HepG2 (cell line): Measurements from ENCODE around the gene LMNA. TPM values are rescaled to one million over a fixed set of nuclear protein-coding genes. Genes with fewer than 3 reads are reported as not detected.

Experiments
- ATF6 ChIP-seq: sonication (generic); formaldehyde crosslinking; conservative IDR thresholded peaks from 2 replicates; pipeline ENCODE4 v1.4.0; 2020; ENCODE audit warnings: missing genetic modification reagents
- CBX2 ChIP-seq, 2 experiments: fragments of 200-600 bp in 1 of 2; sonication (generic); formaldehyde crosslinking in 1 of 2; IDR thresholded peaks; 2 replicates each; pipeline versions ENCODE4 v1.7.0 to v1.8.1; 2018 to 2022; ENCODE audit warnings: low read depth in 2 of 2, low read length in 1 of 2, mild to moderate bottlenecking in 1 of 2, missing genetic modification reagents in 1 of 2
- CTCF ChIP-seq: sonication (generic); formaldehyde crosslinking; IDR thresholded peaks from 2 replicates; pipeline ENCODE4 v1.5.0; 2020; ENCODE audit warnings: mild to moderate bottlenecking, missing genetic modification reagents, moderate library complexity
- DPF2 ChIP-seq: sonication (generic); formaldehyde crosslinking; IDR thresholded peaks from 2 replicates; pipeline ENCODE4 v1.4.0; 2020; ENCODE audit warnings: mild to moderate bottlenecking, low read depth, missing genetic modification reagents, borderline replicate concordance
- FOXM1 ChIP-seq: sonication (generic); formaldehyde crosslinking; IDR thresholded peaks from 2 replicates; pipeline ENCODE4 v1.5.0; 2020; ENCODE audit warnings: missing genetic modification reagents
- JDP2 ChIP-seq: sonication (generic); formaldehyde crosslinking; IDR thresholded peaks from 2 replicates; pipeline ENCODE4 v1.8.1; 2022; ENCODE audit warnings: missing genetic modification reagents, borderline replicate concordance
- MED8 ChIP-seq: sonication (generic); formaldehyde crosslinking; IDR thresholded peaks from 2 replicates; pipeline ENCODE4 v1.8.1; 2023; ENCODE audit warnings: mild to moderate bottlenecking, missing genetic modification reagents; ENCODE audit not compliant: insufficient replicate concordance
- NFATC3 ChIP-seq: sonication (generic); formaldehyde crosslinking; IDR thresholded peaks from 2 replicates; pipeline ENCODE4 v1.5.1; 2020; ENCODE audit warnings: mild to moderate bottlenecking, missing genetic modification reagents
- NR2F6 ChIP-seq, 2 experiments: IDR thresholded peaks; 2 replicates each; pipeline ENCODE4 v1.6.1; 2016; ENCODE audit warnings: antibody characterized with exemption in 1 of 2, mild to moderate bottlenecking in 1 of 2
- RFX5 ChIP-seq: IDR thresholded peaks from 2 replicates; pipeline ENCODE4 v1.6.1; 2011; ENCODE audit warnings: low read depth, low read length, improper control_type of control experiment
- SAFB2 ChIP-seq: sonication (generic); formaldehyde crosslinking; IDR thresholded peaks from 2 replicates; pipeline ENCODE4 v1.5.1; 2020; ENCODE audit warnings: missing genetic modification reagents, low read depth, mild to moderate bottlenecking, borderline replicate concordance
- SMAD3 ChIP-seq: sonication (generic); formaldehyde crosslinking; IDR thresholded peaks from 2 replicates; pipeline ENCODE4 v1.4.0; 2020; ENCODE audit warnings: missing genetic modification reagents
- TEAD3 ChIP-seq: optimal IDR thresholded peaks from 2 replicates; pipeline ENCODE3; 2016; ENCODE audit warnings: borderline replicate concordance
- ZBTB38 ChIP-seq: sonication (generic); formaldehyde crosslinking; IDR thresholded peaks from 2 replicates; pipeline ENCODE4 v1.5.1; 2020; ENCODE audit warnings: mild to moderate bottlenecking, missing genetic modification reagents
- ZNF329 ChIP-seq: sonication (generic); formaldehyde crosslinking; IDR thresholded peaks from 2 replicates; pipeline ENCODE4 v1.9.0; 2021; ENCODE audit warnings: low read depth, mild to moderate bottlenecking, missing genetic modification reagents
- ZNF580 ChIP-seq: IDR thresholded peaks from 2 replicates; pipeline ENCODE4 v1.6.1; 2016; ENCODE audit warnings: low read depth, borderline replicate concordance
- ZNF740 ChIP-seq: sonication (generic); formaldehyde crosslinking; IDR thresholded peaks from 2 replicates; pipeline ENCODE4 v1.4.0; 2020; ENCODE audit warnings: missing genetic modification reagents
- ZNF770 ChIP-seq: sonication (generic); formaldehyde crosslinking; IDR thresholded peaks from 2 replicates; pipeline ENCODE4 v1.5.0; 2020; ENCODE audit warnings: mild to moderate bottlenecking, missing genetic modification reagents
- ZNF839 ChIP-seq: sonication (generic); formaldehyde crosslinking; IDR thresholded peaks from 2 replicates; pipeline ENCODE4 v1.4.0; 2020; ENCODE audit warnings: missing genetic modification reagents, mild to moderate bottlenecking, borderline replicate concordance
- ZSCAN5A ChIP-seq: sonication (generic); formaldehyde crosslinking; IDR thresholded peaks from 2 replicates; pipeline ENCODE4 v1.8.0; 2022; ENCODE audit warnings: mild to moderate bottlenecking, missing genetic modification reagents, borderline replicate concordance
- polyA plus RNA-seq, 8 experiments: library from polyadenylated mRNA; depleted of rRNA in 3 of 8; stranded (reverse) in 7 of 8; unstranded in 1 of 8; fragments of >200 nt; fragmentation: Illumina TruSeq in 4 of 8; extraction: Trizol in 4 of 8; gene quantifications; 2 replicates each; pipeline versions ENCODE4 v1.2.1 to v1.2.3, GENCODE V29; 2011 to 2016; ENCODE audit warnings: low read depth in 4 of 8, missing spikeins in 1 of 8, mixed read lengths in 1 of 8; ENCODE audit not compliant: insufficient read depth in 1 of 8
- total RNA-seq, 5 experiments: library from RNA; depleted of rRNA; stranded (reverse); fragments of >200 nt; fragmentation: Illumina TruSeq; extraction: Trizol; gene quantifications; 2 replicates each; pipeline ENCODE4 v1.2.3, GENCODE V29; 2016; ENCODE audit warnings: low read depth in 1 of 5

LMNA gene
- total and polyA plus RNA-seq, 2 of the 13 experiments (the other 11 are each of a cell fraction or from before 2014, with no cell fraction given), result 107 to 225 TPM

- no peak for TF ChIP-seq FOXM1 (CRISPR knock-in tag)
- TF ChIP-seq ATF6 (CRISPR knock-in tag), result no peak
- no peak for TF ChIP-seq RFX5
- TF ChIP-seq ZNF839 (CRISPR knock-in tag), result no peak
- no peak for TF ChIP-seq NFATC3 (CRISPR knock-in tag)
- TF ChIP-seq ZNF580 (CRISPR knock-in tag), result no peak; the same call in 1 of the 2 replicates
- TF ChIP-seq ZNF329 (CRISPR knock-in tag), result no peak
- peak; percentile 58 for TF ChIP-seq TEAD3
- TF ChIP-seq NR2F6 (IDR thresholded peaks at IDR 0.05), result no peak
- peak; percentile 55; the same call in 1 of the 2 replicates for TF ChIP-seq NR2F6 (CRISPR knock-in tag; IDR thresholded peaks at IDR 0.05)
- TF ChIP-seq ZNF770 (CRISPR knock-in tag), result peak; percentile 66
- TF ChIP-seq ZNF740, result no peak
- peak; percentile 83; the same call in 1 of the 2 replicates for TF ChIP-seq SMAD3 (CRISPR knock-in tag)
- no peak for TF ChIP-seq CBX2 (IDR thresholded peaks at IDR 0.05; ENCODE audit: low read depth, low read length)
- TF ChIP-seq CBX2 (CRISPR knock-in tag; IDR thresholded peaks at IDR 0.05; ENCODE audit: low read depth), result no peak
- TF ChIP-seq SAFB2 (CRISPR knock-in tag), result no peak
- TF ChIP-seq JDP2 (CRISPR knock-in tag), result no peak
- no peak for TF ChIP-seq ZSCAN5A (CRISPR knock-in tag)
- TF ChIP-seq DPF2 (CRISPR knock-in tag), result peak; percentile 57; the same call in 1 of the 2 replicates
- TF ChIP-seq ZBTB38 (CRISPR knock-in tag), result no peak; the same call in 1 of the 2 replicates
- no peak for TF ChIP-seq MED8
- peak; percentile 43 for TF ChIP-seq CTCF
Measured at GRCh38 chr1:156123356-156124196, 9.1 kb downstream of the LMNA start (continued).
